KMS-11 (cell line): Measurements from ENCODE around the gene ZFP36L2.

ENCODE experiments used
- H2AFZ ChIP-seq: fragments of 200-600 bp; sonication (generic); 2 replicates; pipeline ENCODE4 v1.6.1; 2016; ENCODE audit warnings: antibody characterized with exemption, mixed run types, low read depth
- H3K27ac ChIP-seq: fragments of 200-600 bp; sonication (generic); 2 replicates; pipeline ENCODE4 v1.6.1; 2016; ENCODE audit warnings: mild to moderate bottlenecking, mixed run types
- H3K27me3 ChIP-seq: fragments of 200-600 bp; sonication (generic); 2 replicates; pipeline ENCODE4 v1.6.1; 2017; ENCODE audit warnings: mild to moderate bottlenecking, low read depth, mixed run types, moderate library complexity; ENCODE audit not compliant: insufficient read depth
- H3K36me3 ChIP-seq: fragments of 200-600 bp; sonication (generic); 2 replicates; pipeline ENCODE4 v1.6.1; 2017; ENCODE audit warnings: mild to moderate bottlenecking, mixed run types; ENCODE audit not compliant: insufficient read depth
- H3K4me1 ChIP-seq: fragments of 200-600 bp; sonication (generic); 2 replicates; pipeline ENCODE4 v1.6.1; 2016; ENCODE audit warnings: mild to moderate bottlenecking, low read depth, mixed run types; ENCODE audit not compliant: poor library complexity, severe bottlenecking
- H3K4me2 ChIP-seq: fragments of 200-600 bp; sonication (generic); 2 replicates; pipeline ENCODE4 v1.7.0; 2016; ENCODE audit warnings: mild to moderate bottlenecking, mixed run types
- H3K4me3 ChIP-seq: fragments of 200-600 bp; sonication (generic); IDR thresholded peaks from 2 replicates; pipeline ENCODE4 v1.6.1; 2017; ENCODE audit warnings: low read depth, low read length, mixed read lengths; ENCODE audit not compliant: insufficient read depth
- H3K79me2 ChIP-seq: fragments of 200-600 bp; sonication (generic); 2 replicates; pipeline ENCODE4 v1.6.1; 2016; ENCODE audit warnings: low read depth, mixed run types; ENCODE audit not compliant: insufficient read depth
- H3K9ac ChIP-seq: fragments of 200-600 bp; sonication (generic); 2 replicates; pipeline ENCODE4 v1.6.1; 2016; ENCODE audit warnings: mild to moderate bottlenecking, mixed run types
- H4K20me1 ChIP-seq: fragments of 200-600 bp; sonication (generic); 2 replicates; pipeline ENCODE4 v1.6.1; 2016; ENCODE audit warnings: mild to moderate bottlenecking, mixed run types; ENCODE audit not compliant: insufficient read depth
- TF ChIP-seq, protein P1 (sequence below): fragments of 200-600 bp; sonication (generic); conservative IDR thresholded peaks from 2 replicates; pipeline ENCODE4 v1.6.1; 2017; ENCODE audit warnings: low read depth, mild to moderate bottlenecking, antibody characterized with exemption, low read length, moderate library complexity, mixed read lengths

Gene ZFP36L2

GRCh38 chr2:43184339-43184895, 42.0 kb downstream of the ZFP36L2 start:
- TF ChIP-seq, protein P1, sequence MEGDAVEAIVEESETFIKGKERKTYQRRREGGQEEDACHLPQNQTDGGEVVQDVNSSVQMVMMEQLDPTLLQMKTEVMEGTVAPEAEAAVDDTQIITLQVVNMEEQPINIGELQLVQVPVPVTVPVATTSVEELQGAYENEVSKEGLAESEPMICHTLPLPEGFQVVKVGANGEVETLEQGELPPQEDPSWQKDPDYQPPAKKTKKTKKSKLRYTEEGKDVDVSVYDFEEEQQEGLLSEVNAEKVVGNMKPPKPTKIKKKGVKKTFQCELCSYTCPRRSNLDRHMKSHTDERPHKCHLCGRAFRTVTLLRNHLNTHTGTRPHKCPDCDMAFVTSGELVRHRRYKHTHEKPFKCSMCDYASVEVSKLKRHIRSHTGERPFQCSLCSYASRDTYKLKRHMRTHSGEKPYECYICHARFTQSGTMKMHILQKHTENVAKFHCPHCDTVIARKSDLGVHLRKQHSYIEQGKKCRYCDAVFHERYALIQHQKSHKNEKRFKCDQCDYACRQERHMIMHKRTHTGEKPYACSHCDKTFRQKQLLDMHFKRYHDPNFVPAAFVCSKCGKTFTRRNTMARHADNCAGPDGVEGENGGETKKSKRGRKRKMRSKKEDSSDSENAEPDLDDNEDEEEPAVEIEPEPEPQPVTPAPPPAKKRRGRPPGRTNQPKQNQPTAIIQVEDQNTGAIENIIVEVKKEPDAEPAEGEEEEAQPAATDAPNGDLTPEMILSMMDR: no peak
- Histone ChIP-seq H3K9ac (no peak overlapping the region), H3K27me3 (no peaks in the 10 kb centered on the region), H3K27ac (no peak overlapping the region), H4K20me1 (no peaks in the 10 kb centered on the region), H2AFZ (no peak overlapping the region), H3K4me3 (no peak overlapping the region), H3K4me1 (peaks cover 4% of the 10 kb centered on the region), H3K36me3 (no peaks in the 10 kb centered on the region), H3K79me2 (no peaks in the 10 kb centered on the region), H3K4me2 (no peak overlapping the region)

- Histone ChIP-seq H3K79me2 (no peaks in the 10 kb centered on the region), H3K4me2 (no peak overlapping the region), H3K27ac (no peak overlapping the region), H3K9ac (no peak overlapping the region), H2AFZ (no peak overlapping the region), H4K20me1 (no peaks in the 10 kb centered on the region), H3K4me1 (peaks cover 10% of the 10 kb centered on the region), H3K4me3 (no peak overlapping the region), H3K36me3 (no peaks in the 10 kb centered on the region), H3K27me3 (no peaks in the 10 kb centered on the region)
- TF ChIP-seq, protein P1: no peak
Observed at GRCh38 chr2:43183743-43184142, 42.7 kb downstream of the ZFP36L2 start.

DNA sequence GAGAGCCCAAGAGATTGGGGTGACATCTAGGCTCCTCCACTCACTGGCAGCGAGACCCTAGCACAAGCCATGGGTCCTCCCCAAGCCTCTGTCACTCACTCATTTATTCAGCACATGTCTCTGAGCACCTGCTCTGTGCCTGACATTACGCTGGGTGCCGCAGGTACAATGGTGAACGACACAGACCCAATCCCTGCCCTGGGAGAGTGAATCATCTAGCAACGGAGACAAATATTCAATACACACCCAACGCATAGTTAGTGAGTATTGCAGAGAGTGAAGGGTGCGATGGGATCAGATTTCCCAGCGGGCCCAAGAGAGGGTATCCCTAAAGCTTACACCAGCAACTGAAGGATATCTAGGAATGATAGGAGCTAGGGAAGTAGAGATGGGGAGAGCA, 45.5 kb downstream of the ZFP36L2 start:
- Histone ChIP-seq H4K20me1 (no peaks in the 10 kb centered on the region), H3K27ac (no peak overlapping the region), H3K79me2 (no peaks in the 10 kb centered on the region), H3K9ac (no peak overlapping the region), H3K36me3 (no peaks in the 10 kb centered on the region), H3K27me3 (no peaks in the 10 kb centered on the region), H3K4me2 (no peak overlapping the region), H3K4me3 (no peak overlapping the region), H2AFZ (no peak overlapping the region), H3K4me1 (peaks cover 26% of the 10 kb centered on the region)
- TF ChIP-seq, protein P1: no peak

- no peak overlapping the region for H3K9ac ChIP-seq
- H3K36me3 ChIP-seq: no peaks in the 10 kb centered on the region
- no peaks in the 10 kb centered on the region for H4K20me1 ChIP-seq
- no peak overlapping the region for H3K4me2 ChIP-seq
- TF ChIP-seq, protein P1: no peak
- H3K27me3 ChIP-seq: no peaks in the 10 kb centered on the region
- H3K4me3 ChIP-seq: no peak overlapping the region
- no peaks in the 10 kb centered on the region for H3K79me2 ChIP-seq
- no peak overlapping the region for H2AFZ ChIP-seq
- peaks cover 29% of the 10 kb centered on the region for H3K4me1 ChIP-seq
- H3K27ac ChIP-seq: no peak overlapping the region
Observed at GRCh38 chr2:43179942-43180341, 46.5 kb downstream of the ZFP36L2 start.
